Stimulated activated CD4-positive, alpha-beta T cell treated with anti-CD3 and anti-CD28 coated beads, TNF-alpha, amount 100 ng/mL, for 1 hour (primary cell): Measurements from ENCODE around the gene MAP1B.

Experiments used
- DNase-seq, 3 donors: peaks; one replicate each; pipeline ENCODE4 v3.0.0-alpha.2; 2020; ENCODE audit warnings: low read depth in 3 of 3, low spot score in 1 of 3

The MAP1B gene

DNA sequence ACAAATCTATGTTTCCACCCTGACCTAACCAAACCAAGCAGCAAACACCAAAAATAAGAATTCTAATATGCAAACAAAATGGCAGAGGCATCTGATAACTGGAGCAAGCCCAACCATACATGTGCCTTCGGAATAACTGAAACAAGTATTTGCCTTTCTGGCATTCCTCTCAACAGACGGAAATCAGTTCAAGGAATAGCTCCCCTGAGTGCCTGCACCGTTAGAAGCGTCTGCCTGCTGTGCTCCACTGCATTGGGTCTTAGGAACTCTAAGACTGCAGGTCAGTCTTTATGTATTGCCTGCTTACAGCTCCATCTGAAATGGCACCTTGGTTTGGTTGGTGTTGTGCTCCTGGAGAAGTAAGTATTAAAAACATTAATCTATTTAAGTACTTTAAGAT is 114.3 kb downstream of the MAP1B start:
- no peak for DNase-seq

DNA sequence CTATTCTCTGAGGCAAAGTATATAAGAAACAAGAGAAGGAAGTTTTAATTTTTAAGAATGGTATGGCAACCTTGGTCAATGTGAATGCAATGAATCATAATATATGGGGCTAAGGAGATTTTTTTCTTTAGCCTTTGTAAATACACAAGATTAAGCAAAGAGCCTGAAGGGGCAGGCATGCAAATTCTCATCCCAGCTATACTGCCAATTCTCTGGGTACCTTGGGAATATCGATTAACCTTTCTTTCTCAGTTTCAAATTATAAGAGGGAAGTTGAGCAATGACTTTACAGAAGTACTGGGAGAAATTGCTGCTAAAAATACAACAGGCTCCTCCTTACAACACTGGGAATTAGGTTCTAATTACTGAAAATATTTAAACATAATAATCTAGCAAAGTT is 115.2 kb downstream of the MAP1B start:
- DNase-seq: no peak

DNA sequence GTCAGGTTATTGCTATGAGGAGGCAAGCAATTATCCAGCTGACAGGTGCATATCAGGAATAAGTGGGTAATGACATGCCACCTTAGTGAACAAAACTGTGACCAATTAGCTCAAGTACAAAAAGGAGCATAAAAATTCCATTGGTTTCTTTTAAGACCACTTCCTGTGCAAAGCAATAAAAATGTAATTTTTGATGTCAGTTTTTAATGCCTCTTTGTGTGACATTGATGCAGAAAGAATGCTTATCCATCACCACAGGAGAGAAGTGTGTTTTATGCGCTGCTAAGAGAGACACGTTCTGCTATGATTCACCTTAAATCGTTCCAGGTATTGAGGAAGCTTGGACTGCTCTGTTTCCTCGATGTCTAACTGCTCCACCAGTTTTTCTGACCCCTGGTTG is 116.1 kb downstream of the MAP1B start:
- DNase-seq: no peak

DNA sequence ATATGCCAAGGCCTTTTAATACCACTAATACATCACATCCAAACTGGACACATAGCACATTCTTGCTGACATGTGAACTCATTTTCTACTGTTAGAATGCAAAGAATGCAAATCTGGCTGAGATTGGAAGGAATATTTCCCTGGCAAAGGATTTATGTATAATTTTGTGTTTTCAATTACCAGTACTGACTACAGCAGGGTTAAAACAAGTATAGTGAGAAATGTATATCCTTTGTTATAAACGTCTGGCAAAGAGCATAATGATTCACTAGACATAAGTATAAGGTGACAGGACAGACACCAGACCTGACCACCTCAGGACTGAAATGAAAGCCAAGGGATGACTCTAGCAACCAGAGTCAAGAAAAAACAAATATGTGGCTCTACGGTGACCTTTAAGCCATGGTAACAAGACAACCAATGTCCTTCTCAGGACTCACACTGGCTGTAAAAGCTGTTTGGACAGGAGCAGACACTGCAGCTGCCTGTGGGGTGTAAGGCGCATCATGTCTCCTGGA is 117.7 kb downstream of the MAP1B start:
- DNase-seq: no peak

DNA sequence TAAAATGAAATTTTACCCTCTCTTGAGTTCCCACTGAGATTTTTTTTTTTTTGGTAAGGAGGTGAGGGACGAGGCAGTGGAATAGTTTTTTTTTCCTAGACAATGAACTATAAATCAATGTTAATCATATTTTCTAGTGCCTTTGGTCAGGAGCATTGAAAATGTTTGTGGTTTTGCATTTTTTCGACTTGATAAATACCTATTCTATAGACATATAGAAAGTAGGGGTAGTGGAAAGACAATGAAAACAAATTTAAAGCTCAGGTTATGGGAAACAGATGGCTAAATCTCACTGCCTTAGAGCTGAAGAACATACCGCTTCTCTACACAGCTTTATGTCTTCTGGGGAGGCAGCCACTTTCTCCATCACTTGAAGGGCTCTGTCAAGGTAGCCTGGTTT is 118.5 kb downstream of the MAP1B start:
- DNase-seq: no peak

DNA sequence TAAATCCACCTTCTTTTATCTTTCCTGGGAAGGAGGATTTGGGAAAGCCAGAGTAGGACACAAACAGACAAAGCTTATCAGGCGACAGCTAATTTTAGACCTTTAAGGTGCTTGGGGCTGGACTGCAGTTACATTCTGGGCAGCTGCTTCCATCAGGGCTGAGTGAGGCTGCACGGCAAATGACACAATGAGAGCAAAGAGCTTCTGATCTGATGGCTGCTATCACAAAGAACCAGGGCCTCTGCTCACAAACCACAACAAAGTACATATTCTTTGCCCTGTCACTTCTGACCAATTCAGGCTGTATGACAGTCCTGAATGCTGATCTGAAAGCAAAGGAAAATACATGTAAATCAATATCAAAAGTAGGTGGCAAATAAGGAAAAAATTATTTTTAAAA is 119.7 kb downstream of the MAP1B start:
- DNase-seq: no peak

DNA sequence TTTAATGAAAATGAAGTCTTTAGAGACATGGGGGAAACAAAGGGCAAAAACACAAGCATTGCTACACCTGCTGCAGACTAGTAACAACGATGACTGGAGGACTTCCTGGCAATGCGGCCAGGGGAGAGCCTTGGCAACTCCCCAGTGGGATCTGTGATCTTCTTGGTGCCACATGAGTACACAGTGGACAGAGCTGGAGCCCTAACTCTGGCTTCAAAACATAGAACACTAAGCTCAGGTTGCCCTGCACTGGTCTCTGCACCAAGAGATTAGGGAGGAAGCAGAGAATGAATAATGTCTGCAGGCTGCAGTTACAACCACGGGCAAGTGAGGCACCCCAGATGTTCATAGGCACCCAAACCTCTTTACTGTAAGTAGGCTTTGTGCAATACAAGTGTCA is 121.7 kb downstream of the MAP1B start:
- DNase-seq: no peak

DNA sequence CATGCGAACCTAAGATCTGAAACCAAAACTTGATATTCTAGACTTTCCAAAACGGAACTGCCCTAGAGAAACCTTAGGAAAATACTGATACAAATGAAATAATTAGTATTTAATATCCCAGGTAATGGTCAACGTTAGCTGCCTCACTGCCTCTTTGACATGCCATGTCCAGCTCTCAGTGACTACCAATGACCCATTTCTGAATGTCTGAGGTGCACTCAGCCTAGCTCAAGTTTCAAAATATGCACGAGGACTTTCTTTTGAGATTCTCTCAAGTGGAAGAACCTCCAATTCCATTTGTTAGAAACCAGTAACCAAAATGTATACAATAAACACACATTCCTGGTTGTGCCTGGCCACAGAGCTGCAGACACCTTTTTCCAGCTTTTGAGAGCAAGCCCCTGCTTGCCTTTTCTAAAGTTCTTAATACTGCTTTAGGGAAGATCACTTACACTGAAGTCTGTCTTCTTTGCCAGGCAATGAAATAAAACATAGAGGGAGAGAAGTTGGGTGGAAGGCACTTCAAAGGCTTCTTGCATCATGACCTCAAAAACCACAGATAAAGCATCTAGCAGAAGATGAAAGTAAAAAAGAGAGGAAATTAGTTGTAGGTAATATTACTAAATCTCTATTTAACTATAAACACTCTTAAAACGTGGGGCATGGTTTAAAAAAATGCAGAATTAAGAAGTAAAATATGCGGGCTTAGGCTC is 124.9 kb downstream of the MAP1B start:
- DNase-seq: no peak

DNA sequence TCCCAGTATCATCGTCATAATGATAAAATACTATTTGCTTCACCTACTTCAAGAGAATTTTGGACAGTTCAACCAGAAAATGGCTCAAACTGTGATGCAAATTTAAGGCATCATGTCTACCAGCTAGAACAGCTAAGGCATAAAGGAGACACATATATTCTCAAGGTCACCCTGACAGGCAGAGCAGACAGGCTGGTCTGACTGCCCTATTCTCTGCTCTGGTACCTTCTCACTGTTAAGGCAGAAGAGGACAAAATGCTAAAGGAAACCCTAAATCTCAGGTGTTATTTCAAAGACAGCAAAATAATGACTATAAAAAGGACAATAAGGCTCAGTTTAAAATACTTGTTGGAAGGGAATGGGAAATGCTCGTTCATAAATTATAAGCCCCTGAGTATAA is 125.6 kb downstream of the MAP1B start:
- no peak for DNase-seq

DNA sequence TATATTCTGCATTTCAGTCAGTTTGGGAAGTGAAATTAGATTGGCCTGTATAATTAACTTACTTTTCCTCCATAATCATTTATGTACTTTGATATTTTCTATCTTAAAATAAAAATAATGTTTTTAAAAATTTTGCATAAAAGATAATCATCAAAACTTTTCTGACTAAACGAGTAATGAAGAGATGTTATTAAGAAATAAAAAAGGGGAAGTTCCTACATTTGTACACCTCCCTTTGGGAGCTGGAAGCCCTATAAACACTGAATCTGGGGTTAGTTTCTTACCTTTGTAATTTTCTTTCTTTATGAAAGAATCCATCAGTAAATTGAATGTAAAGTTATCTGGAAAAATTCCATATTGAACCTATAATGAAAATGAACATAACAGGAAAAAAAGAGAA is 126.6 kb downstream of the MAP1B start:
- DNase-seq: no peak

DNA sequence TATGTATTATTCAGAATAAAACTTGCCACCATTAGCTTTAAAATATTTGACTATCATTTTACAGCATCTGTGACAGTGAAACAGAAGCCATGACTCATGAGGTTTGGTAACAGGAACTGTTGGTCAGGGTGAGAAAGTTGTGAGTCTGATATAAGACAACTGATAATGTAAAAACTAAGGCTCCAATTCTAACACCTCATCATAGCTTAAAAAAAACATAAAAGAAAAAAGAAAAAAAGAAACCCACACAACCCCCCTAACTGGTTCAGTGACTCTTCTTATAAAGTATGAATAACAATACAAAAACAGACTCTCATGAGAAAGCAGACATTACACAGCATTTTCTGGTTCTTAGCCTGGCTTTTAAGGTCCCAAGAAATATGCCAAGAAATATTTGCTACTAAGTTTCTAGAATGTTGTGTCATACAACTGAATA is 127.0 kb downstream of the MAP1B start:
- DNase-seq: no peak

DNA sequence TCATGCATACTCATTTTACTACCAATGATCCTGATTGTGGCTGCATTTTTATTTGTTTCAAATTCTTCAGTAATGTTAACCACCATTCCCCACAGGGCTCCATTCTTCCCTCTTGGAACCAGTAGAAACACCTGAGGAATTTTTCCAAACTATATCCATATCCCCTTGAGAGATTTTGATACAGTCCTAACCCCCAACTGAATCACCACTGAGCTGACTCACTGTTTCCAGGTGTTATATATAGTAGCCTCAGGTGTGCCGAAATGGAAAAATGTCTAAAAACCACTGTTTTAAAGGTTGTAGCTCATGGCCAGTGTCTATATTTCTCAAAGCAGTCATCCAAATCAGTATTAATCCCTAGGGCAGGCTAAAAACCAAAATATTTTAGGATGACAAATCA is 127.6 kb downstream of the MAP1B start:
- DNase-seq: no peak

DNA sequence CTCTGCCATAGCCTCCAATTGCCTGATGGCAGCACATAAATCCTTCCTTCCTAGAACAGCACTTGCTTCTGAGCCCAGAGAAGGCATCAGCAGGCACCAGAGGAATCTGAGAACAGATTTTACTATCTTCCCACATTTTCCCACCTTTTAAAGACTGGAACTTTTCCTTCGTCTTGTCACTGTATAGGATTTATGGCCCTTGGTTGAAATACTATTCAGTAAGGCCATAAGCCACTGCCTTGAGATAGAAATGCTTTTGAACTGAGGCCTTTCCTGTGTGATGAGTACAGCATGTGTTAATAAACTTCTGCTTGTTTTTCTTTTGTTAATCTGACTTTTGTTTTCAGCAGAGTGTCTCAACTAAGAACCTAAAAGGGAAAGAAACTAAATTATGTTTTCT is 128.4 kb downstream of the MAP1B start:
- no peak for DNase-seq

DNA sequence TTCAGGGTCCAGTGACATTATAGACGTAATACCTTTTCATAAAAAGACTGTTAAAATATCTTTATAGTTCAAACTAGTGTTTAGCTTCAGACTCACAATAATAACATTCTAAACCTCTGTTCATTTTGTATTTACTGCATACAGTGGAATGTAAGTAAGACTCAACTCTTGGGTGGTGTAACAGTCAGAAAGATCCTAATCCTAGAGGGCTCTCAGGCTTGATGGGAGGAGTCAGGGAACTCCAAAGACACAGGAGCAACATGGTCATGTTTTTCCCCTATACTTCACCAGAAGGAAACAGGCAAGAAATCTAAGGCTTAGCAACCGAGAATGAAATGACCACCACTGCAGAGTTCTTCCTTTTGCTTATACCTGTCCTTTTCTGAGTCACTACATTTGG is 130.1 kb downstream of the MAP1B start:
- no peak for DNase-seq

DNA sequence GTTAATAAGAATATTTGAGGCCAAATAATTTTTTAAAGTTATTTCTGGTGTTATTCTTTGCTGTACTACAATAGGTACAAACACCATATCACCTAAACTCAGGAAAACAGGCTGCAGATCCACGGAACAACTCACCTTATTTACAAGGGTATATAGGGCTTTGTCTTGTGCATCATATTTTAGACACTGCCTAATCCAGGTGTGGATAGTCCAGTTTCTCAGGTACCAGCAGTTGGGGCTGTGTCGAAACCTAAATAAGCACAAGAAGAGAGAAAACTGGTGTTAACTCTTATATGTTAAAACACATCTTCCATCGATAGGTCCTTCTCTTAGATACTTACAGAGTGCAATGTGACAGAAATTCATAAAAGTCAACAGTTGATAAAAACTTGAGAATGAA is 130.6 kb downstream of the MAP1B start:
- no peak for DNase-seq

DNA sequence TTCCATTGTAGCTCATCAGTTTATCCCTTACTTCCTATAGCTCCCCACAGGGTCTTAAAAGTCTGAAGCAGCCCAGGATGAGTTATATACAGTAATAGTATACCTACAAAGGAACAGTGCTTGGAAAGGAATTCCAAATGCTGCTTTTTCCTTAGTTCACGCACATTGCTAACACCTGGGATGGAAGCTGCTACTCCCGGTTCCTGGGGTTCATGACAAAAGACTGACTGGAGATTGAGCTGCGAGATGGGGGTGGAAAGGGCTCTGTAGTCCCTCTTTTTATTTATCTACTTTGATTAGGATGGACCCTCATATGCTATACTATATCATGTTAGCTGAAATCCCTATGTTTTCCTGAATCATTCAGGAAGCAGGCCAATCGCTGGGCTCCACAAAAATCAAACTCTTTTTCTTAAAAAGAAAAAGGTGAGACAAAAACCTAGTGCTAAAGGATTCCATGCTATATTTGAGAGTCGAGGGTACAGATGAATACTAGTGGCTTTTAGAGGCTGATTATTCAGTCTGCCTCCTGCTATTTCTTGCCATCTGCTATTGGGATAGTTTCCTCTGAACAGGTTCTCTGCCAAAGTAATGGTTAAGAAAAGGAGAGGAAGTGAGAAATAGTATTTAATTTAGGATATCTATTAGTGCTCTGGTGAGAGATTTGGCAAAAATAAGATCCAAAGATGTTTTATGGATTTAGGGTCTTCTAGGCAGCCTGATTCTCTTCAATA is 131.6 kb downstream of the MAP1B start:
- DNase-seq: no peak

DNA sequence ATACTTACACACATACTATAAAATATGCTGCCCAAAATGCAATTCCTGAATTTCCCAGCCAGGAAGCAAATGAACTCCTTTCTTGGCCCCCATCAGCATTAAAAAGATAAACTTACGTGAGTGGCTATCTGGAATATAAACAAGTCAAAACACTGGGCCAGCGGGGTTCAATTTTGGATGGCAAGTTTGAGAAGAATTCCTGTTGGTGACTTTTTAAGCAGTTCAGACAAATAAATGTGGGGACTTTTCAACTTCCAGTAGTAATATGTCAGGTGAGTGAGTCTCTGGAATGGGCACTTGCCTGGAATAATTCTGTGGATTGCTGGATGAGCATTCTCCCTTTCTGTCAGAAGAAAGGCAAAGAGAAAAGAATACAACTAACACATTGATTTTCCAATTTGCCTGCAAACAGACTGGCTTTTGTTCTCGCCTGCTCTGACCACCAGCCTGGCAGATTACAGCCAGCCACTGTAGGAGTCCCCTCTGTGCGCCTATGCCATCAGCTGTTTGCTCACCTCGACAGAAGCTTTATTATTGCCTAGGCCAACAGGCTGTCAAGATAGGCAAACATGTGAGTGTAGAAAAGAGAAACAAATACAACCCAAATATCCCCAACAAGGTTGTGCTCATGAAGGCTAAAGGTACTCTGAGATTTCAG is 134.2 kb downstream of the MAP1B start:
- DNase-seq: no peak

DNA sequence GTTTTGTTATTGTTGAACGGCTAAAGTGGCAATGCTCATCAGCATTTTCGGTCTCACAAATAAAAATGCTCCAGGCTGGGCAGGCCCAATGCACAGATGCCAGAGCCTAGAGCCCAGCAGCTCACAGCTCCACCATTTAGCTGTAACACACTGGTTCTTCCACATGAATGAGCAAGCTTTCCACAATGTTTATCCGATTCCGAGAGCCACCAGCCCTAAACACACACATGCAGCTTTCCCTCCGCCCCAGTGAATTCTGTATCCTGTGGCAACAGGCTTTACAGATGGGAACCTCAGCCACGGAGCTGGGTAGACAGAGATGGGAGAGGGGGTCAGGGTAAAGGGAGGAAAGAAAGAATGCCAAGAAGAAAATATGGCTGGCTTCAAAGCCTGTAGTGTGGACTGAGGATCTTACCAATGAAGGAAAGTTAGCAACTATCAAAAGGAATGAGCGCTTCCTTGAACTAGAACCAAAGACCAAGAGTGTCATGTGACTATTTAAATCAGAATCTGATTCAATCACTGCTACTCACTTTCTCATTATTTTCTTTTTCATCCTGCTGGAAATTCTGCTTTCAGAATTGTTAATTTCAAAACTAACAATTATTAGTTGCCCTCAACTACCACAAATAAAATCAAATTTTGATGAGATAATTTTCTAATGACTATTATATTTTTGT is 135.7 kb downstream of the MAP1B start:
- DNase-seq: no peak

DNA sequence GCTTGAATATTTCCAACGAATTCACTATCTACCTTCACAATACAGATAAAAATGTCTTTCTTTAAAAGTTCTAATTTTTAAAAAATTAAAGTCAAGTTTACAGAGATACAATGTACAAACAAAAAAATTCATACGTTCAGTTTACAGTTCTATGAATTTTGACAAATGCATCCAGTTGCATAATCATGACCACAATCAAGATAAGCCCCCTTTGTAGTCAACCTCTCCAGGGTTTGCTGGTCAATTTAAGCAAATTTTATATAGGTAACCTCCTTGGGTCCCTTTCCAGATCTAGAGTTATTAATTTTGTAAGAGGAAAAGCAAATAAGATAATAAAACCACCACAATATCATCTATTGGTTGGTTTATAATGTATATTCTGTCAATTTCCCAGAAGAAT is 136.4 kb downstream of the MAP1B start:
- DNase-seq: no peak

DNA sequence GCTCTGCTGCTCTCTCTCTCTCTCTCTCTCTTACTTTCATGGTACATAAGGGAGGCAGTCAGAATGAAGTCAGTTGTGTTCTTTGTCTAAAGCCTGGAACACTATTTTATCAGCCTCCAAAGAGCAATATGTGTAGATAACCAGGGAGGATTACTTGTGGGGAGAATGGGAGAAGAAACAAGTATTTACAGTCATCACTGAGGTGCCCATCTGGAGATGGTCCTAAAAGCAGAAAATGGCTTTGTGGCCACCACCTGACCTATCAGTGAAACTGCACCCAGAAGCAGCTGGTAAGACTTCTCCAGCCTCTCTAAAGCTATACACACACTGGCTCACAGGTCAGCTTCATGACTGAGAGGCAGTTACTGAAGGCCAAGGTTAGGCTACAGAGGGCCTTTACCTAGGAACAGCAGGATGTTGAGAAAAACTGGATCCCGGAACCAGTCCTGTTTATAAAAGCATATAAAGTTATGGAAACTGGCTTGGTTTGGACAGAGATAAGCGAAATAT is 137.6 kb downstream of the MAP1B start:
- no peak for DNase-seq

DNA sequence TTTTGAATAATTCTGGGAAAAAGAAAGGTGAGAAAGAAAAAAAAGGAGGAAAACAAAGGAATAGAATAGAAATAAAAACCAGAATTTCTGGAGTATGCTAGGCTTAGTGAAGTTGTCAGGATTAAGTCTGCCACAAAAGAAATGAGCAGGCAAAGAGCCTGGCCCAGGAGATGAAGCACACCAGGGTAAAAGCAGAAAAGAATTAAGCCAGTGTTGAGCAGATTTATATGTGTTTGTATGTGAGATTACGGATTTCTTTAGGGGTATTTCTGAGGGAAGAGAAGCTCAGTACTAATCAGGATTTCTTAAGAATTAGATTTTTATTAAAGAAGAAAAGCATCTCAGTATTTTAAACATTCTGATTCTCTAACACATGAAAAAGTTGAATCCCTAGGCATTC is 138.3 kb downstream of the MAP1B start:
- DNase-seq: no peak
